Thyroid gland (tissue), 4 donors: Measurements from ENCODE around the gene PRPSAP2. TPM values are rescaled to one million over a fixed set of nuclear protein-coding genes. Genes with fewer than 3 reads are reported as not detected.

Source experiments
- DNase-seq, 2 donors: peaks; one replicate each; pipeline ENCODE4 v3.0.0-alpha.2; 2019
- H3K27ac ChIP-seq, 3 donors: fragments of 200-600 bp; sonication (generic); 1 replicate in 2 of 3; 2 replicates in 1 of 3; pipeline ENCODE4 v1.5.1; 2016 to 2019; ENCODE audit warnings: mild to moderate bottlenecking in 1 of 3, moderate library complexity in 1 of 3
- H3K27me3 ChIP-seq: fragments of 200-600 bp; sonication (generic); one replicate; pipeline ENCODE4 v1.5.1; 2019
- H3K36me3 ChIP-seq, 2 donors: fragments of 200-600 bp; sonication (generic); one replicate each; pipeline ENCODE4 v1.5.1; 2016 to 2019
- H3K4me1 ChIP-seq, 2 donors: fragments of 200-600 bp; sonication (generic); one replicate each; pipeline ENCODE4 v1.5.1; 2017 to 2019
- H3K4me3 ChIP-seq, 3 donors: fragments of 200-600 bp; sonication (generic); replicated peaks in 1 of 3; 1 replicate in 2 of 3; 2 replicates in 1 of 3; pipeline ENCODE4 v1.5.1; 2016; ENCODE audit warnings: mild to moderate bottlenecking in 1 of 3
- H3K9me3 ChIP-seq: fragments of 200-600 bp; sonication (generic); one replicate; pipeline ENCODE4 v1.5.1; 2017
- CTCF ChIP-seq, 6 experiments: fragments of 200-600 bp in 3 of 6; fragments of 450-650 bp in 3 of 6; sonication (generic) in 3 of 6; IDR thresholded peaks; one replicate each; pipeline ENCODE4 v1.5.1; 2016 to 2019; ENCODE audit warnings: antibody characterized with exemption in 6 of 6, mild to moderate bottlenecking in 2 of 6, inconsistent platforms in 1 of 6, moderate library complexity in 1 of 6
- POLR2A ChIP-seq, 2 donors: fragments of 450-650 bp; IDR thresholded peaks; one replicate each; pipeline ENCODE4 v1.6.1; 2017; ENCODE audit warnings: antibody characterized with exemption in 2 of 2, mild to moderate bottlenecking in 2 of 2, moderate library complexity in 1 of 2
- WGBS, 2 donors: methylation state at CpG; one replicate each; pipeline ENCODE4 v1.1.5; 2017; 5-methylcytosine and 5-hydroxymethylcytosine counted together
- intact Hi-C: fragments of 100-400 bp; cut with DNase I; formaldehyde crosslinking; loops from one replicate; pipeline ENCODE4 v1.15.1; 2023
- total RNA-seq, 4 donors: library from RNA; depleted of rRNA; stranded (reverse); fragments of >200 nt; gene quantifications; one replicate each; pipeline ENCODE4 v1.2.3, GENCODE V29; 2016

The PRPSAP2 gene
- total RNA-seq, 4 donors from 2014 or later, result 43.6 to 50.9 (median 49.7) TPM

- Histone ChIP-seq H3K27ac (no peak overlapping the region), H3K4me3 (no peak overlapping the region), H3K4me1 (no peaks in the 10 kb centered on the region), H3K9me3 (no peaks in the 10 kb centered on the region), H3K27me3 (no peaks in the 10 kb centered on the region), H3K36me3 (peaks cover 10 to 15% of the 10 kb centered on the region in 2 donors)
- WGBS, 2 donors, result 96 to 97% methylated on average over 13 of the region's 13 CpGs
- DNase-seq, result no peak
- intact Hi-C loops, result no loop called here
- TF ChIP-seq POLR2A (IDR thresholded peaks at IDR 0.05) (no peak), CTCF (IDR thresholded peaks at IDR 0.05) (no peak)
Observed at GRCh38 chr17:18975597-18975996, 117.7 kb downstream of the PRPSAP2 start.

- DNase-seq, result no peak
- H3K27me3 ChIP-seq, result no peaks in the 10 kb centered on the region
- H3K36me3 ChIP-seq, result peaks cover 10% of the 10 kb centered on the region in 2 donors
- intact Hi-C loops, result no loop called here
- TF ChIP-seq CTCF (IDR thresholded peaks at IDR 0.05), result no peak
- TF ChIP-seq POLR2A (IDR thresholded peaks at IDR 0.05), result no peak
- no peaks in the 10 kb centered on the region for H3K4me1 ChIP-seq
- 64 to 68% methylated on average over 4 of the region's 4 CpGs for WGBS, 2 donors
- no peak overlapping the region for H3K4me3 ChIP-seq
- H3K9me3 ChIP-seq, result no peaks in the 10 kb centered on the region
- H3K27ac ChIP-seq, result no peak overlapping the region
Observed at GRCh38 chr17:18976201-18976600, 118.3 kb downstream of the PRPSAP2 start.

- H3K9me3 ChIP-seq, result no peaks in the 10 kb centered on the region
- intact Hi-C loops, result no loop called here
- H3K4me1 ChIP-seq, result no peaks in the 10 kb centered on the region
- H3K27me3 ChIP-seq, result no peaks in the 10 kb centered on the region
- WGBS, 2 donors, result 96 to 100% methylated on average over 4 of the region's 4 CpGs
- DNase-seq, result no peak
- H3K4me3 ChIP-seq, result no peak overlapping the region
- H3K27ac ChIP-seq, result no peak overlapping the region
- H3K36me3 ChIP-seq, result peaks cover 10% of the 10 kb centered on the region in 2 donors
- TF ChIP-seq POLR2A (IDR thresholded peaks at IDR 0.05), result no peak
- no peak for TF ChIP-seq CTCF (IDR thresholded peaks at IDR 0.05)
Observed at GRCh38 chr17:18977021-18977420, 119.1 kb downstream of the PRPSAP2 start.

- Histone ChIP-seq H3K36me3 (peaks cover 10% of the 10 kb centered on the region in 2 donors), H3K9me3 (no peaks in the 10 kb centered on the region), H3K27me3 (no peaks in the 10 kb centered on the region), H3K4me3 (no peak overlapping the region), H3K4me1 (no peaks in the 10 kb centered on the region), H3K27ac (no peak overlapping the region)
- no peak for DNase-seq
- intact Hi-C loops, result no loop called here
- 93 to 96% methylated on average over 12 to 13 of the region's 19 CpGs for WGBS, 2 donors
- TF ChIP-seq CTCF (IDR thresholded peaks at IDR 0.05) (no peak), POLR2A (IDR thresholded peaks at IDR 0.05) (no peak)
Observed at GRCh38 chr17:18977646-18978045, 119.7 kb downstream of the PRPSAP2 start.

GRCh38 chr17:18978050-18978449 is 120.1 kb downstream of the PRPSAP2 start:
- intact Hi-C loops, result no loop called here
- DNase-seq, result no peak
- TF ChIP-seq CTCF (IDR thresholded peaks at IDR 0.05) (no peak), POLR2A (IDR thresholded peaks at IDR 0.05) (no peak)
- Histone ChIP-seq H3K4me1 (no peaks in the 10 kb centered on the region), H3K27ac (no peak overlapping the region), H3K27me3 (no peaks in the 10 kb centered on the region), H3K4me3 (no peak overlapping the region), H3K36me3 (peaks cover 10% of the 10 kb centered on the region in 2 donors), H3K9me3 (no peaks in the 10 kb centered on the region)
- no CpG with 5 or more reads among the region's 13 CpGs for WGBS, 2 donors
